Liver (tissue), 9 donors: Measurements from ENCODE around the gene HPCAL1. TPM values are rescaled to one million over a fixed set of nuclear protein-coding genes. Genes with fewer than 3 reads are reported as not detected.

Experiments
- DNase-seq: peaks from one replicate; pipeline ENCODE4 v3.0.0-alpha.2; 2017; ENCODE audit warnings: low spot score
- H3K27ac ChIP-seq, 2 donors: one replicate each; pipeline ENCODE4 v1.7.0; 2013; ENCODE audit warnings: inconsistent platforms in 2 of 2, low read length in 2 of 2, control low read depth in 1 of 2, low read depth in 1 of 2, mild to moderate bottlenecking in 1 of 2
- H3K27me3 ChIP-seq, 4 donors: one replicate each; pipeline versions ENCODE4 v1.6.1 to v1.7.0; 2013; ENCODE audit warnings: low read length in 3 of 4, inconsistent platforms in 1 of 4, mild to moderate bottlenecking in 1 of 4, moderate library complexity in 1 of 4; ENCODE audit not compliant: control insufficient read depth in 4 of 4, insufficient read depth in 4 of 4
- H3K36me3 ChIP-seq, 4 donors: one replicate each; pipeline versions ENCODE4 v1.6.1 to v1.7.0; 2013; ENCODE audit warnings: low read length in 3 of 4, mild to moderate bottlenecking in 3 of 4, low read depth in 1 of 4, moderate library complexity in 1 of 4; ENCODE audit not compliant: control insufficient read depth in 4 of 4, insufficient read depth in 3 of 4
- H3K4me1 ChIP-seq, 4 donors: one replicate each; pipeline versions ENCODE4 v1.6.1 to v1.7.0; 2013; ENCODE audit warnings: low read length in 3 of 4, mild to moderate bottlenecking in 3 of 4, moderate library complexity in 1 of 4; ENCODE audit not compliant: control insufficient read depth in 4 of 4, insufficient read depth in 4 of 4
- H3K4me3 ChIP-seq, 3 donors: one replicate each; pipeline versions ENCODE4 v1.6.1 to v1.7.0; 2013; ENCODE audit warnings: low read length in 3 of 3, control low read depth in 1 of 3, low read depth in 1 of 3, mild to moderate bottlenecking in 1 of 3
- H3K9ac ChIP-seq, 2 donors: one replicate each; pipeline ENCODE4 v1.7.0; 2013; ENCODE audit warnings: low read length in 2 of 2, mild to moderate bottlenecking in 2 of 2, moderate library complexity in 2 of 2, control low read depth in 1 of 2, low read depth in 1 of 2
- H3K9me3 ChIP-seq, 4 donors: one replicate each; pipeline versions ENCODE4 v1.6.1 to v1.7.0; 2013; ENCODE audit warnings: low read length in 3 of 4; ENCODE audit not compliant: control insufficient read depth in 4 of 4
- EGR1 ChIP-seq, 2 donors: IDR thresholded peaks; 2 replicates each; pipeline ENCODE4 v1.6.1; 2016 to 2018; ENCODE audit warnings: antibody characterized with exemption in 2 of 2, low read depth in 2 of 2
- FOXA1 ChIP-seq: IDR thresholded peaks from 2 replicates; pipeline ENCODE4 v1.6.1; 2016; ENCODE audit warnings: antibody characterized with exemption
- FOXA2 ChIP-seq: IDR thresholded peaks from 2 replicates; pipeline ENCODE4 v1.6.1; 2016; ENCODE audit warnings: antibody characterized with exemption
- GABPA ChIP-seq, 2 donors: IDR thresholded peaks in 1 of 2; conservative IDR thresholded peaks in 1 of 2; 2 replicates each; pipeline ENCODE4 v1.6.1; 2016; ENCODE audit warnings: antibody characterized with exemption in 2 of 2, mild to moderate bottlenecking in 1 of 2, moderate library complexity in 1 of 2
- HNF4A ChIP-seq, 2 donors: conservative IDR thresholded peaks; 2 replicates each; pipeline ENCODE4 v1.6.1; 2016; ENCODE audit warnings: antibody characterized with exemption in 2 of 2, mild to moderate bottlenecking in 2 of 2
- HNF4G ChIP-seq: IDR thresholded peaks from 2 replicates; pipeline ENCODE4 v1.6.1; 2016; ENCODE audit warnings: antibody characterized with exemption
- NR2F2 ChIP-seq: IDR thresholded peaks from 2 replicates; pipeline ENCODE4 v1.6.1; 2016; ENCODE audit warnings: antibody characterized with exemption
- RAD21 ChIP-seq, 2 donors: IDR thresholded peaks; 2 replicates each; pipeline ENCODE4 v1.6.1; 2016; ENCODE audit warnings: antibody characterized with exemption in 2 of 2, mild to moderate bottlenecking in 2 of 2
- RXRA ChIP-seq, 2 donors: IDR thresholded peaks; 2 replicates each; pipeline ENCODE4 v1.6.1; 2017 to 2018; ENCODE audit warnings: antibody characterized with exemption in 2 of 2, mild to moderate bottlenecking in 1 of 2
- SP1 ChIP-seq: IDR thresholded peaks from 2 replicates; pipeline ENCODE4 v1.6.1; 2018; ENCODE audit warnings: antibody characterized with exemption, mild to moderate bottlenecking
- TAF1 ChIP-seq: conservative IDR thresholded peaks from 2 replicates; pipeline ENCODE4 v1.6.1; 2016; ENCODE audit warnings: antibody characterized with exemption, mild to moderate bottlenecking
- YY1 ChIP-seq: IDR thresholded peaks from 2 replicates; pipeline ENCODE4 v1.6.1; 2016; ENCODE audit warnings: antibody characterized with exemption, mild to moderate bottlenecking
- WGBS: extraction: QIAGEN DNeasy Blood & Tissue Kit; methylation state at CpG from one replicate; pipeline ENCODE4 v1.1.7; 2013; 5-methylcytosine and 5-hydroxymethylcytosine counted together
- polyA plus RNA-seq, 2 donors: library from polyadenylated mRNA; stranded (reverse) in 1 of 2; unstranded in 1 of 2; fragments of 200-250 nt in 1 of 2; fragments of >200 nt in 1 of 2; fragmentation: Nextera tagmentation in 1 of 2; extraction: Ambion mirVana in 1 of 2; gene quantifications; one replicate each; pipeline versions ENCODE4 v1.2.1 to v1.2.3, GENCODE V29; 2013 to 2015
- total RNA-seq, 2 donors: library from RNA; depleted of rRNA; stranded (reverse); fragments of >200 nt; gene quantifications; one replicate each; pipeline ENCODE4 v1.2.3, GENCODE V29; 2014
- TF ChIP-seq, protein P1 (sequence below): IDR thresholded peaks from 2 replicates; pipeline ENCODE4 v1.6.1; 2016; ENCODE audit warnings: antibody characterized with exemption
- TF ChIP-seq, protein P2 (sequence below): IDR thresholded peaks from 2 replicates; pipeline ENCODE4 v1.6.1; 2016; ENCODE audit warnings: antibody characterized with exemption
- TF ChIP-seq, protein P3 (sequence below): fragments of 150-350 bp; IDR thresholded peaks from 2 replicates; pipeline ENCODE4 v1.5.1; 2017; ENCODE audit warnings: improper control_type of control experiment, low read depth, low read length; ENCODE audit not compliant: missing input control
- TF ChIP-seq, protein P4 (sequence below): IDR thresholded peaks from 2 replicates; pipeline ENCODE4 v1.6.1; 2016; ENCODE audit warnings: antibody characterized with exemption, mild to moderate bottlenecking
- donor health status: healthy.
- donor health status: healthy.
- donor health status: healthy.
- donor health status: healthy.
- donor health status: healthy.

HPCAL1 gene
- total and polyA plus RNA-seq, 4 donors: 17.3 to 27.9 (median 22.9) TPM

DNA sequence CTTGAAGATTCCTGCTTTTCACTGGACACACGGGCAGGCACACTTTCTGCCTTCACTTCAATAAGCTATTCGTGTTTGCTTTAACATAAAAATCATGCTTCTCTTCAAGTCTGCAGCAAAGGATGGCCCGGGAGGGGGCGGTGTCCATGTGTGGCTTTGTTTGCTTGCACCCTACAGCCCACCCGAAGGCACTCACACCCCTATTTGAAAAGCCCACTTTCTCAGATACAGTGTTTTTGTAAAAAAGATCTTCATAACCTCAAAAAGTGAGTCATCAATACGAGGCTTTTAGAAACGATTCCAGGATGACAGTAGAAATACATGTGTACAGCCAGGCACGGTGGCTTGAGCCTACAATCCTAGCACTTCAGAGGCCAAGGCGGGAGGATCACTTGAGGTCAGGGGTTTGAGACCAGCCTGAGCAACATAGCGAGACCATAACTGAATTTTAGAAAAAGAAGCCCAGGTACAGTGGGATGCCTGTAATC is 36.5 kb upstream of the HPCAL1 start (continued):
- TF ChIP-seq, protein P1, sequence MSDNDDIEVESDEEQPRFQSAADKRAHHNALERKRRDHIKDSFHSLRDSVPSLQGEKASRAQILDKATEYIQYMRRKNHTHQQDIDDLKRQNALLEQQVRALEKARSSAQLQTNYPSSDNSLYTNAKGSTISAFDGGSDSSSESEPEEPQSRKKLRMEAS: no peak
- TF ChIP-seq HNF4G (no peak), SP1 (no peak)

DNA sequence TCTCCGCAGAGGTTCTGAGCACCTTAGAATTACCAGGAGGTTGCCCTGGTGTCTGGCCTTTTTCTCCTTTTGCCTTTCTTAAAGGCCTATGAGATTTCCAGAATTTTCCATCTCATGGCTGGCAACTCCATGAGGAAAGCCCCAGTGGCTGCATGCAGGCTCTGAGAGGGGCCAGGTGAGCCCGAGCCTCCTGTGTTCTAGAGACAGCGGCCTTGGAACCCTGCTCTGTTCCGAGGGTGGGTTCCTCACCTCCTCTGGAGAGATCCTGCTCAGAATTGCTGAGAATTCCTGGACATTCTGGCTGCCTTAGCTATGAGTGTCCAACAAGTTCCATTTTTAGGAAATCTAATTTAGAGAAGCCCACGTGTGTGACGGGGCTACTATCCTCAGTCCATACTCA is 35.7 kb upstream of the HPCAL1 start:
- no peak overlapping the region for H3K4me3 ChIP-seq
- no peak overlapping the region for H3K27ac ChIP-seq
- no peaks in the 10 kb centered on the region for H3K9me3 ChIP-seq
- no peak for DNase-seq
- no peak for TF ChIP-seq NR2F2
- no peak for TF ChIP-seq EGR1 (IDR thresholded peaks at IDR 0.05; ENCODE audit: low read depth in 2 of 2)
- TF ChIP-seq, protein P2, sequence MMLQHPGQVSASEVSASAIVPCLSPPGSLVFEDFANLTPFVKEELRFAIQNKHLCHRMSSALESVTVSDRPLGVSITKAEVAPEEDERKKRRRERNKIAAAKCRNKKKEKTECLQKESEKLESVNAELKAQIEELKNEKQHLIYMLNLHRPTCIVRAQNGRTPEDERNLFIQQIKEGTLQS: no peak
- TF ChIP-seq RXRA (IDR thresholded peaks at IDR 0.05): no peak
- 93% methylated on average over 6 of the region's 6 CpGs for WGBS
- H3K9ac ChIP-seq: no peak overlapping the region
- no peaks in the 10 kb centered on the region for H3K36me3 ChIP-seq
- peaks cover 4 to 18% (median 16%) of the 10 kb centered on the region in 4 donors for H3K4me1 ChIP-seq
- H3K27me3 ChIP-seq: no peaks in the 10 kb centered on the region

DNA sequence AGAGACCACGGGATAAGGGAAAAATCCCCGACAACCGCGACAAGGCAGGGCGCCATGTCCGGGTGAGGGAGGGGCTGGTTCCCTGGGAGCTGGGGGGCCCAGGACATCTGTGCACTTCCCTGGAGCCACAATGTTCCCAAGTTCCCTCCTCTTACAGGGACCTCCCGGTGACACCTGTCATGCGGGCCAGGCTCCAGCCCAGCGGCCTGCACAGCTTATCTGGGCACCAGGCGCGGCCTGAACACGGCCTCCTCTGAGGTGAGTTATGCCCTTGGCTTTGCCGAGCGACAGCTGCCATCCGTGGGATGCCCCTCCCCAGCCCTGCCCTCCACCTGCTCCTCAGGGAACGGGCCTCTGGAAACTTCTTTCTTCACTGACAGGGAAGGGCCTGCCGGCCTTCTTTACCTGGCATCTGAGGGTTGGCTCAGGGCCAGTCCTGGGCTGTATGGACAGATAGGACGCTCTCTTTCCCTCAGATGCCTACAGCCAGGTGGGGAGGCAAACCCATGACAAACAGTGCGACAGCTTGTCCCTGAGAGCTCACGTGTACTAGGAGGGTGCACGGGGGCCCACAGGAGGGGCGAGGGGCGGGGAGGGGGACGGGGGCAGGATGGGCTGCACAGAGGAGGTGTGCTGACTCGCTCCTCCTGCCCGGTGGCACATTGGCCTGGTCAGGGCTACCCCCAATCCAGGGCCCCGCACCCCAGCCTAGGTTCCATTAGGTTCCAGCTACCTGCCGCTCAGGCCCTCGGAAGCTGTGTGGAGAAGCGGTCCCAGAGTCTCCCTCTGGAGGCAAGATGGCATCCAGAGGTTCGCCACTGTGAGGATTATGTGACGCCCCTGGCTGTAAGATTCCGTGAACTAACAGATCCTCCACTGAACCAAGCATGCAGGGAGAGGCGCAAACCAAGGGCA is 34.9 kb upstream of the HPCAL1 start:
- no peak for DNase-seq
- Histone ChIP-seq H3K9ac (no peak overlapping the region), H3K4me1 (peaks cover 4 to 18% (median 16%) of the 10 kb centered on the region in 4 donors), H3K9me3 (no peaks in the 10 kb centered on the region), H3K27me3 (no peaks in the 10 kb centered on the region), H3K27ac (no peak overlapping the region), H3K4me3 (no peak overlapping the region), H3K36me3 (no peaks in the 10 kb centered on the region)
- TF ChIP-seq, protein P2: no peak
- TF ChIP-seq EGR1 (IDR thresholded peaks at IDR 0.05; ENCODE audit: low read depth in 2 of 2): no peak
- TF ChIP-seq RXRA (IDR thresholded peaks at IDR 0.05): no peak
- no peak for TF ChIP-seq FOXA1
- TF ChIP-seq, protein P1: no peak
- no peak for TF ChIP-seq YY1
- no peak for TF ChIP-seq RAD21 (IDR thresholded peaks at IDR 0.05)
- no peak for TF ChIP-seq SP1
- no peak for TF ChIP-seq NR2F2
- TF ChIP-seq HNF4A (conservative IDR thresholded peaks at IDR 0.05): no peak
- TF ChIP-seq HNF4G: no peak
- no peak for TF ChIP-seq TAF1
- TF ChIP-seq GABPA (IDR thresholded peaks at IDR 0.05 in 1 of 2, conservative IDR thresholded peaks at IDR 0.05 in 1 of 2): no peak
- no peak for TF ChIP-seq FOXA2
- 85% methylated on average over 34 of the region's 34 CpGs for WGBS

DNA sequence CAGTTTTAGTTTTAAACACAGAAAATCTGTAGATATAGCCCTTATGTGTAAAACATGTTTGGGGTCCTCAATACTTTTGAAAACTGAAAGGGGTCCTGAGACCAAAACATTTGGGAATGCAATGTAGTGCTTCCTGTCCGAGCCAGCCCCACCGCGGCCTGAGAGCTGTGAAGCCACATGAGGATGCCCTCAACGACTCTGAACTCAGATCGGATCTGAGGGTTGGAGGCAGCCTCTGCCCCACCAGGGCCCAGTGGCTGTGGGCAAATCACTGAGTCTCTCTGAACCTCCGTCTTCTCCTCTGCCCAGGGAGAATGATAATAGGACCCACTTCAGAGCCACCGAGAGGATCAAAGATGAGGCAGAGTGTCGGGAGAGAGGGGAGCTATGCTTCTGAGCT is 33.4 kb upstream of the HPCAL1 start:
- 86% methylated on average over 8 of the region's 8 CpGs for WGBS
- Histone ChIP-seq H3K27me3 (no peaks in the 10 kb centered on the region), H3K4me3 (no peak overlapping the region), H3K9me3 (no peaks in the 10 kb centered on the region), H3K4me1 (peaks cover 4 to 18% (median 16%) of the 10 kb centered on the region in 4 donors), H3K27ac (no peak overlapping the region), H3K9ac (no peak overlapping the region), H3K36me3 (no peaks in the 10 kb centered on the region)
- DNase-seq: no peak
- TF ChIP-seq FOXA1 (no peak), TAF1 (no peak), HNF4A (conservative IDR thresholded peaks at IDR 0.05) (no peak), EGR1 (IDR thresholded peaks at IDR 0.05; ENCODE audit: low read depth in 2 of 2) (no peak), NR2F2 (no peak), FOXA2 (no peak), GABPA (IDR thresholded peaks at IDR 0.05 in 1 of 2, conservative IDR thresholded peaks at IDR 0.05 in 1 of 2) (no peak), RXRA (IDR thresholded peaks at IDR 0.05) (no peak), HNF4G (no peak), YY1 (no peak), RAD21 (IDR thresholded peaks at IDR 0.05) (no peak)
- TF ChIP-seq, protein P3, sequence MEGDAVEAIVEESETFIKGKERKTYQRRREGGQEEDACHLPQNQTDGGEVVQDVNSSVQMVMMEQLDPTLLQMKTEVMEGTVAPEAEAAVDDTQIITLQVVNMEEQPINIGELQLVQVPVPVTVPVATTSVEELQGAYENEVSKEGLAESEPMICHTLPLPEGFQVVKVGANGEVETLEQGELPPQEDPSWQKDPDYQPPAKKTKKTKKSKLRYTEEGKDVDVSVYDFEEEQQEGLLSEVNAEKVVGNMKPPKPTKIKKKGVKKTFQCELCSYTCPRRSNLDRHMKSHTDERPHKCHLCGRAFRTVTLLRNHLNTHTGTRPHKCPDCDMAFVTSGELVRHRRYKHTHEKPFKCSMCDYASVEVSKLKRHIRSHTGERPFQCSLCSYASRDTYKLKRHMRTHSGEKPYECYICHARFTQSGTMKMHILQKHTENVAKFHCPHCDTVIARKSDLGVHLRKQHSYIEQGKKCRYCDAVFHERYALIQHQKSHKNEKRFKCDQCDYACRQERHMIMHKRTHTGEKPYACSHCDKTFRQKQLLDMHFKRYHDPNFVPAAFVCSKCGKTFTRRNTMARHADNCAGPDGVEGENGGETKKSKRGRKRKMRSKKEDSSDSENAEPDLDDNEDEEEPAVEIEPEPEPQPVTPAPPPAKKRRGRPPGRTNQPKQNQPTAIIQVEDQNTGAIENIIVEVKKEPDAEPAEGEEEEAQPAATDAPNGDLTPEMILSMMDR: no peak
- TF ChIP-seq, protein P4, sequence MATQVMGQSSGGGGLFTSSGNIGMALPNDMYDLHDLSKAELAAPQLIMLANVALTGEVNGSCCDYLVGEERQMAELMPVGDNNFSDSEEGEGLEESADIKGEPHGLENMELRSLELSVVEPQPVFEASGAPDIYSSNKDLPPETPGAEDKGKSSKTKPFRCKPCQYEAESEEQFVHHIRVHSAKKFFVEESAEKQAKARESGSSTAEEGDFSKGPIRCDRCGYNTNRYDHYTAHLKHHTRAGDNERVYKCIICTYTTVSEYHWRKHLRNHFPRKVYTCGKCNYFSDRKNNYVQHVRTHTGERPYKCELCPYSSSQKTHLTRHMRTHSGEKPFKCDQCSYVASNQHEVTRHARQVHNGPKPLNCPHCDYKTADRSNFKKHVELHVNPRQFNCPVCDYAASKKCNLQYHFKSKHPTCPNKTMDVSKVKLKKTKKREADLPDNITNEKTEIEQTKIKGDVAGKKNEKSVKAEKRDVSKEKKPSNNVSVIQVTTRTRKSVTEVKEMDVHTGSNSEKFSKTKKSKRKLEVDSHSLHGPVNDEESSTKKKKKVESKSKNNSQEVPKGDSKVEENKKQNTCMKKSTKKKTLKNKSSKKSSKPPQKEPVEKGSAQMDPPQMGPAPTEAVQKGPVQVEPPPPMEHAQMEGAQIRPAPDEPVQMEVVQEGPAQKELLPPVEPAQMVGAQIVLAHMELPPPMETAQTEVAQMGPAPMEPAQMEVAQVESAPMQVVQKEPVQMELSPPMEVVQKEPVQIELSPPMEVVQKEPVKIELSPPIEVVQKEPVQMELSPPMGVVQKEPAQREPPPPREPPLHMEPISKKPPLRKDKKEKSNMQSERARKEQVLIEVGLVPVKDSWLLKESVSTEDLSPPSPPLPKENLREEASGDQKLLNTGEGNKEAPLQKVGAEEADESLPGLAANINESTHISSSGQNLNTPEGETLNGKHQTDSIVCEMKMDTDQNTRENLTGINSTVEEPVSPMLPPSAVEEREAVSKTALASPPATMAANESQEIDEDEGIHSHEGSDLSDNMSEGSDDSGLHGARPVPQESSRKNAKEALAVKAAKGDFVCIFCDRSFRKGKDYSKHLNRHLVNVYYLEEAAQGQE: no peak
- TF ChIP-seq, protein P1: no peak
